ENCODE data around the gene CCDC127.

Gene CCDC127

GRCh38 chr5:203246-203930 is 14.6 kb downstream of the CCDC127 start:
- no peak for DNase-seq (ENCODE audit: low spot score)
- TF ChIP-seq CTCF (conservative IDR thresholded peaks at IDR 0.05; ENCODE audit: low read depth): no peak
- no peak overlapping the region for H3K27ac ChIP-seq
- CTCF ChIA-PET: no interaction called here
- POLR2A ChIA-PET (ENCODE audit: low non-redundant PET): no interaction called here

GRCh38 chr5:201672-202071 is 16.3 kb downstream of the CCDC127 start:
- no peak for TF ChIP-seq CTCF (conservative IDR thresholded peaks at IDR 0.05; ENCODE audit: low read depth)
- POLR2A ChIA-PET (ENCODE audit: low non-redundant PET): no interaction called here
- no peak overlapping the region for H3K27ac ChIP-seq
- no peak for DNase-seq (ENCODE audit: low spot score)
- CTCF ChIA-PET: no interaction called here

GRCh38 chr5:200985-201384 is 17.0 kb downstream of the CCDC127 start:
- TF ChIP-seq CTCF (conservative IDR thresholded peaks at IDR 0.05; ENCODE audit: low read depth): no peak
- DNase-seq (ENCODE audit: low spot score): no peak
- ChIA-PET POLR2A (ENCODE audit: low non-redundant PET) (no interaction called here), CTCF (no interaction called here)
- no peak overlapping the region for H3K27ac ChIP-seq

- POLR2A ChIA-PET (ENCODE audit: low non-redundant PET): no interaction called here
Measured at GRCh38 chr5:199950-200645, 17.9 kb downstream of the CCDC127 start.

GRCh38 chr5:199197-199949 is 18.6 kb downstream of the CCDC127 start:
- DNase-seq (ENCODE audit: low spot score): no peak
- ChIA-PET POLR2A (ENCODE audit: low non-redundant PET) (no interaction called here), CTCF (interaction anchor here (0.6 to 1.2 kb wide), 2 partner anchors 11 to 19 kb away, joined by 3 to 4 read pairs; partner anchors contain the start of genes CCDC127 and SDHA)
- TF ChIP-seq CTCF (conservative IDR thresholded peaks at IDR 0.05; ENCODE audit: low read depth): no peak
- peak overlapping the region; percentile 3; the same call in 1 of the 2 replicates for H3K27ac ChIP-seq

More at GRCh38 chr5:199950-200645, 17.9 kb downstream of the CCDC127 start:
- no peak for TF ChIP-seq CTCF (conservative IDR thresholded peaks at IDR 0.05; ENCODE audit: low read depth)
- CTCF ChIA-PET: interaction anchor here (1.2 kb wide), 1 partner anchor 12 kb away, joined by 4 read pairs; no protein-coding TSS in a partner anchor
- peak overlapping the region; percentile 3; the same call in 1 of the 2 replicates for H3K27ac ChIP-seq
- DNase-seq (ENCODE audit: low spot score): no peak

- peak overlapping the region; percentile 2; the same call in 1 of the 2 replicates for H3K27ac ChIP-seq
- ChIA-PET POLR2A (ENCODE audit: low non-redundant PET) (no interaction called here), CTCF (interaction anchor here (0.6 kb wide), 1 partner anchor 20 kb away, joined by 3 read pairs; the partner anchor contains the start of genes CCDC127 and SDHA)
- TF ChIP-seq CTCF (conservative IDR thresholded peaks at IDR 0.05; ENCODE audit: low read depth): no peak
- no peak for DNase-seq (ENCODE audit: low spot score)
Measured at GRCh38 chr5:198516-199196, 19.3 kb downstream of the CCDC127 start.

All from RWPE1 (cell line).